Stimulated activated CD4-positive, alpha-beta T cell treated with anti-CD3 and anti-CD28 coated beads, Interleukin-2, amount 100 ng/mL, for 24 hours (primary cell): ENCODE results near the gene PLEKHG5.
"Not testable (repeated sequence)": the region's sequence is repeated elsewhere in the genome, so short reads cannot be mapped to it uniquely, and the experiment has no call there.

Source experiments
- DNase-seq, 2 donors: peaks; one replicate each; pipeline ENCODE4 v3.0.0-alpha.2; 2020

PLEKHG5 gene

GRCh38 chr1:6461538-6462411 lies 29.7 kb downstream of the PLEKHG5 start:
- no peak for DNase-seq

DNA sequence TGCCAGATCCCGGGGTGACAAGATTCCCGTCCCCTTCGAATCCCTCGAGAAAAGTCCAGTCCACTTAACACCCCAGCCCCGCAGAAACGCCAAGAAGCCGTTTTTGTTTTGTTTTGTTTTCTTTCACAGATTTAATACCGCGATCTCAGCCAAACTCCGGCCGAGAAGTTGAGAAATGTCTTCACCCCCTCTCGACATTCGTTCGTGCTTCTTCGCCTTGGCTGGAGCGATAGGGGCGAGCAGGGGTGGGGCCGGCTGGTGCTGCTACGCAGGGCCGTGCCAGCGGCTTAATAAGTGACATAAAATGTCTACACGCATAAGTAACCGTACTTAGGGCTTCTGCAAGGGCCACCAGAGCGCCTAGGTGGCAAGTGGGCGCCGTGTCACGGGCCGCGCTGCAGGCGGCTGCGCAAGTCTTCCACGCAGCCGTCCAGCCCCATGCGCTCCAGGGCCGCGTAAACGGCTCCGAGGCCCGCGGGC lies 30.4 kb downstream of the PLEKHG5 start:
- DNase-seq: no peak

GRCh38 chr1:6460301-6461050 lies 31.0 kb downstream of the PLEKHG5 start:
- peak; percentile 83 to 89 for DNase-seq

GRCh38 chr1:6459850-6460265 lies 31.6 kb downstream of the PLEKHG5 start:
- DNase-seq: peak; percentile 50 to 54

DNA sequence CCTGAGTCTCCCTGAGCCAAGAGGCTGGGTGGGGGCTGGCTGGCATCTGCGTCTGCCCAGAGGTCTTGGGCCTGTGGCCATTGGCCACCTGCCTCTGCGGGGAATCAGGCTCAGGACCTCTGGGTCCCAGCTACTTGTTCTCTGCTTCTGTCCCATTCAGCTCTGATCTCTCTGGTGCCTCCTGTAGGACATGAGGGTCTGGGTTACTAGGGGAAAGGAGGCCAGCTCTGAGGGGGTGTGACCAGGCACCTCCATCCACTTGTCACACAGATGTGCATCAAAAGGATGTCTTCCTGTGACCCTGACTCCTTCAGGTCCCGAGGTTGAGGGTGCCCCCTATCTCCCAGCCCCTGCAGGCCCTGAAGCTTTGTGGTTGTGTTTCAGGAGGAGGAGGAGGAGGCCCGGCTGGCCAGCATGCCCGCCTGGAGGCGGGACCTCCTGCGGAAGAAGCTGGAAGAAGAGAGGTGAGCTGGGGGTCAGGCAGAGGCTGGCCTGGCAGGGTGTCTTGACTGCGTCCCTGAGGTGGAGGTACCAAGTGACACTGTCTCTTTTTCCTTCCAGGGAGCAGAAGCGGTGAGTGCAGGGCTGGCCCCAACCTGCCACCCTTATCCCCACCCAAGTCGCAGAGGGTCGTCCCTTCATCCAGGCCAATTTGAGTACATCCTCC lies 34.5 kb downstream of the PLEKHG5 start:
- DNase-seq: no peak

DNA sequence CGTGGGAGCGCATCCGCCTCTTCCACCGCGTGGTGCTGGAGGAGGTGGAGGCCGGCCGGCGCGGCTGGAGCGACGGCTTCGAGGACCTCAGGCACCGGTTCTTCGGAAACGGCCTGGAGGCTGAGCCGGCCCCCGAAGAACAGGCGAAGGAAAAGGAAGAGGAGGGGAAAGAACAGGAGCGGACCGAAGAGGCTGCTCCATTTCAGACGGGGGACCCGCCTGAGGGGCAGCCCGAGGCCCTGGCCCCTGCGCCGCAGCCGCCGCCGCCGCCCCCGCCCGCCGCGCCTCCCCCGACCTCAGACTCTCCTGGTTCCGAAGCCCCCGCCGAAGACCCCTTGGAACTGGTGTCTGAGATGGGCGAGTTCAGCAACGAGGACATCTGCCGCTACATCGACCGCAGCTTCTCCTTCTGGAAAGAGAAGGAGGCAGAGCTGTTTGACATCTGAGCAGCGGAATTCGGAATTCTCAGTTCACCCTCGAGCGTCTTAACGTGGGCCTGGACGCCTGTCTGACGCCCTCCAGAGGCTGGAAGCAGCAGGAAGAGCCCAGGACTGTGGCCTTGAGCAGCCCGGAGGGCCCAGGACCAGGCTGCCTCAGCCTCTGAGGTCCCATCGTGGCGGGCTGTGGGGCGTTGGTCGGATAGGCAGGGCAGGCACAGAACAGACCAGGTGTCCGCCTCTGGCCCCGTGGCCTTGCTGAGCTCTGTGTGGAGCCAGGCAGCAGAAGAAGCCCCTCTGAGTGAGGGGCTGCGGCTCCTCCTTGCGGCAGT lies 35.5 kb downstream of the PLEKHG5 start:
- DNase-seq: not testable (repeated sequence)

- DNase-seq: peak in 1 of 2 donors; percentile 45
Observed at GRCh38 chr1:6454856-6455751, 36.4 kb downstream of the PLEKHG5 start.

- not testable (repeated sequence) for DNase-seq
Observed at GRCh38 chr1:6453895-6454855, 37.3 kb downstream of the PLEKHG5 start.

DNA sequence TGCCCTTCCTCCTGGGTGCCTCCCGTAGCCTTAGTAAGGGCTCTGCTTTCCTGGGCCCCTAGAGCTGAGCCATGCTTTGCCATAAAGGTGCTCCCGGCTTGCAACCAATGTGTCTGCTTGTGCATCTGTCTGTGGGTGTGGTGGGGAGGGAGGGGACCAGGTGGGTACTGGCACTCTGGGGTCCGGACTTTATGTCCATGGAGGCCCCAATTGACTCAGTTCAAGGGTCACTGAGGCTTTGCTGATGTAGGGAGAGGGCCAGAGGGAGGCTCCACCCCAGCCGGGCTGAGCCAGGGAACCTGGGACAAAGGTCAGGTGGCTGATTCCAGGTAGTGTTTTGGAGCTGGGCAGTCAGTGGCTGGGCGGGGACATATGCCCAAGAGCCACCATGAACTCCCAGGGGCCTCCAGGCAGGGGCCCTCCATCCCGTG lies 40.5 kb downstream of the PLEKHG5 start:
- DNase-seq: no peak

GRCh38 chr1:6450486-6450885 lies 41.0 kb downstream of the PLEKHG5 start:
- not testable (repeated sequence) for DNase-seq

DNA sequence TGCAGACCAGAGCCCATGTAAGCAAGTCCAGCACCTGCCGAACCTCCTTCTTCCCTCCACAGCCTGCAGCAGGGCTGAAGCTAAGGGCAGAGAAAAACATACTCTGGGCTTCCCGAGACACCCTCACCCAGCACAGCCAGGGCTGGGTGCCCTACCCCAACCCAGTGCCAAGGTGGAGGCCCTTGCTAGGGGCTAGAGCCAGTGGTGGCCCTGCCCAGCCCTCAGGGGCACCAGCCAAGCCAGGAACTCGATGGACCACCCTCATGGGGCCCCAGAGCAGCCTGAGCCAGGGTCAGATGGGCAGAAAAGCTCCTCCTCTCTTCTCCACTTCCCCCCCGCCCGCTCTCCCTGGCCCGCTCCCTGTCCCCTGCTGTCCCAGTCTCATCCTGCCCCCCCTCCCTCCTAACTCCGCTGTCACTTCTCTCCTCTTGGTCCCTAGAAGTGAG lies 41.4 kb downstream of the PLEKHG5 start:
- DNase-seq: no peak

GRCh38 chr1:6448749-6449631 lies 42.5 kb downstream of the PLEKHG5 start:
- DNase-seq: peak in 1 of 2 donors; percentile 28

DNA sequence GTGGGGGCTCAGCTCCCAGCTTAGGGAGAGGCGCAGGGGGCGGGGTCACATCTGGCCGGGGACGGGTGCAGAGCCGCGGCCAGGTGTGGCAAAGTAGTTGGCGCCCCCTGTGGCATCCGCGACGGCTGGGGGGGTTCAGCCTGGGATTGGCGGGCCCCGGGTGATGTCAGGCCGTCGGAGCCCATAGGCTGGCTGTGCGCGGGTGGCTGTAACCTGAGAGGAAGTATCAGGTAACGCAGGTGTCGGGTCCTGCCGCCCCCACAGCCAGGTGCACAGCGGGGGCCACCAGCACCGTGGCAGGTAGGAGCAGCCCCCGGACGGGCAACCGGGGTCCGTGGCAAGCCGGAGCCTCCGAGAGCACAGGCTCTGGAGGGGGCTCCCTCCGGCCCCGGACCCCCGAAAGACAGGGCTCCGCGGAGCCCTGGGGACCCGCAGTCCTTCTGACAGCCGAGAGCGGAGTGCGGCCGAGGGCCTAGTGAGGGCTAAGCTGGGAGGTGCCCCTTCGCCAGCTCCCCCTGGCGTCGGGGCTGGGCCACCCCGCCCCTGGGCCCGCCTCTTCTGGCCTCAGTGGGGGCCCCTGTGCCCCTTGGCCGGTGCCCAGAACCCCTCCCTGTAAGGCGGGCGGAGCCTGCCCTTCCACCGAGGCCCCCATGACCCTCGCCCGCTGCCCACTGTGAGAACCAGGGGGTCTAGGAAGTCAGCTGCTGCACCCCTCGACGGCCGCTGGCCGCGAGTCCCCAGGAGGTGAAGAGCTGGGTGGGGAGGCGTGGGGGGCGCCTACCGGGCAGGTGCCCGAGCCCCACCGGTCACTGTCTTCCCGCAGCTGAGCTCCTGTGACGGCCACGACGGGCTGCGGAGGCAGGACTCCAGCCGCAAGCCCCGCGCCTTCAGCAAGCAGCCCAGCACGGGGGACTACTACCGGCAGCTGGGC lies 43.4 kb downstream of the PLEKHG5 start:
- no peak for DNase-seq

- DNase-seq: no peak
Observed at GRCh38 chr1:6447016-6447817, 44.2 kb downstream of the PLEKHG5 start.

DNA sequence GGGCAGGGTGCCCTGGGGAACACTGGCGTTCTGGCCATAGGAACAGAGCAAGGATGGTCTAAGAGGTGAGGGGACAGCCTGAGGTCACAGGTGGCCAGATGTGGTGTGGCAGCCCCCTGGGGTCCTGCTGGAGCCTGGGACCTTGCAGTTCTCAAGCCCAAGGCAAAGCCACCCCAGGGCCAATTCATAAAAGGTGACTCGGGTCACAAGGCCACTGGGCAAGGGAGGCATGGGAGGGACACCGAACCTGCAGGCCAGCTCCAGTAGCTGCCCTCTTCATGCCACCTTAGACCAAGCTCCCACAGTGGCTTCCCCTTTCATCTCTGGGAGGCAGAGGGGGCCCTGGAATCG lies 44.8 kb downstream of the PLEKHG5 start:
- no peak for DNase-seq

GRCh38 chr1:6445929-6446328 lies 45.5 kb downstream of the PLEKHG5 start:
- not testable (repeated sequence) for DNase-seq
